OCI-LY1 (cell line): ENCODE measurements around the gene MACROD2.

Source experiments
- H2AFZ ChIP-seq: fragments of 200-600 bp; sonication (generic), shearing (Covaris generic); 2 replicates; pipeline ENCODE4 v1.6.0; 2014; ENCODE audit warnings: antibody characterized with exemption, mild to moderate bottlenecking, low read length
- H3F3A ChIP-seq: fragments of 200-600 bp; sonication (generic), shearing (Covaris generic); 2 replicates; pipeline ENCODE4 v1.6.0; 2014; ENCODE audit warnings: mild to moderate bottlenecking, antibody characterized with exemption, low read length, moderate library complexity; ENCODE audit not compliant: insufficient read depth
- H3K27ac ChIP-seq: fragments of 200-600 bp; sonication (generic); 2 replicates; pipeline ENCODE4 v1.5.1; 2014; ENCODE audit warnings: low read length, mixed run types, mild to moderate bottlenecking, low read depth; ENCODE audit not compliant: poor library complexity, severe bottlenecking
- H3K27me3 ChIP-seq: fragments of 200-600 bp; sonication (generic); 2 replicates; pipeline ENCODE4 v1.6.0; 2014; ENCODE audit warnings: antibody characterized with exemption, mild to moderate bottlenecking, low read length, moderate library complexity; ENCODE audit not compliant: insufficient read depth
- H3K36me3 ChIP-seq: fragments of 200-600 bp; sonication (generic); 2 replicates; pipeline ENCODE4 v1.6.1; 2014; ENCODE audit warnings: mild to moderate bottlenecking, antibody characterized with exemption, low read length, moderate library complexity, mixed read lengths; ENCODE audit not compliant: insufficient read depth
- H3K4me1 ChIP-seq: fragments of 200-600 bp; sonication (generic); 2 replicates; pipeline ENCODE4 v1.5.1; 2014; ENCODE audit warnings: mild to moderate bottlenecking, low read length, moderate library complexity; ENCODE audit not compliant: insufficient read depth, severe bottlenecking
- H3K4me2 ChIP-seq: fragments of 200-600 bp; sonication (generic), shearing (Covaris generic); 2 replicates; pipeline ENCODE4 v1.6.1; 2014; ENCODE audit warnings: low read length
- H3K4me3 ChIP-seq: fragments of 200-600 bp; sonication (generic); 2 replicates; pipeline ENCODE4 v1.5.1; 2014; ENCODE audit warnings: low read length, low read depth, mild to moderate bottlenecking, mixed read lengths; ENCODE audit not compliant: poor library complexity, severe bottlenecking
- H3K79me2 ChIP-seq: fragments of 200-600 bp; shearing (Covaris generic); 2 replicates; pipeline ENCODE4 v1.6.1; 2016; ENCODE audit warnings: mixed run types, low read length, mixed read lengths; ENCODE audit not compliant: insufficient read depth
- H3K9ac ChIP-seq: fragments of 200-600 bp; sonication (generic), shearing (Covaris generic); 2 replicates; pipeline ENCODE4 v1.6.1; 2014; ENCODE audit warnings: mild to moderate bottlenecking, low read length, mixed read lengths
- H3K9me2 ChIP-seq: fragments of 200-600 bp; sonication (generic), shearing (Covaris generic); 2 replicates; pipeline ENCODE4 v1.6.1; 2014; ENCODE audit warnings: low read depth, mild to moderate bottlenecking, low read length, mixed read lengths
- H3K9me3 ChIP-seq: fragments of 200-600 bp; shearing (Covaris generic); 2 replicates; pipeline ENCODE4 v1.6.1; 2014; ENCODE audit warnings: low read length, mixed read lengths
- H4K20me1 ChIP-seq: fragments of 200-600 bp; sonication (generic), shearing (Covaris generic); 2 replicates; pipeline ENCODE4 v1.6.0; 2016; ENCODE audit warnings: mild to moderate bottlenecking, low read length; ENCODE audit not compliant: insufficient read depth
- CTCF ChIP-seq: fragments of 200-600 bp; sonication (generic), shearing (Covaris generic); IDR thresholded peaks from 2 replicates; pipeline ENCODE4 v1.5.1; 2017; ENCODE audit warnings: mild to moderate bottlenecking, antibody characterized with exemption, low read length, moderate library complexity, mixed read lengths
- EZH2 ChIP-seq: fragments of 200-600 bp; sonication (generic), shearing (Covaris generic); IDR thresholded peaks from 2 replicates; pipeline ENCODE4 v1.8.0; 2017; ENCODE audit warnings: borderline replicate concordance, mixed run types, mild to moderate bottlenecking, antibody characterized with exemption, low read length, moderate library complexity, mixed read lengths

MACROD2 gene

GRCh38 chr20:14906908-14907434 is 911.7 kb downstream of the MACROD2 start:
- no peak overlapping the region for H3K9ac ChIP-seq
- H3K79me2 ChIP-seq, result no peaks in the 10 kb centered on the region
- H3K27me3 ChIP-seq, result no peaks in the 10 kb centered on the region
- H3F3A ChIP-seq, result no peaks in the 10 kb centered on the region
- no peak overlapping the region for H3K4me2 ChIP-seq
- no peak overlapping the region for H3K27ac ChIP-seq
- no peaks in the 10 kb centered on the region for H3K36me3 ChIP-seq
- no peaks in the 10 kb centered on the region for H3K9me2 ChIP-seq
- no peaks in the 10 kb centered on the region for H3K4me1 ChIP-seq
- H2AFZ ChIP-seq, result no peak overlapping the region
- no peak overlapping the region for H3K4me3 ChIP-seq
- TF ChIP-seq EZH2 (no peak), CTCF (no peak)
- H3K9me3 ChIP-seq, result no peaks in the 10 kb centered on the region
- no peaks in the 10 kb centered on the region for H4K20me1 ChIP-seq

GRCh38 chr20:14910126-14910525 is 914.8 kb downstream of the MACROD2 start:
- no peaks in the 10 kb centered on the region for H4K20me1 ChIP-seq
- H3K9me3 ChIP-seq, result no peaks in the 10 kb centered on the region
- H2AFZ ChIP-seq, result no peak overlapping the region
- H3K4me2 ChIP-seq, result no peak overlapping the region
- H3F3A ChIP-seq, result no peaks in the 10 kb centered on the region
- no peaks in the 10 kb centered on the region for H3K9me2 ChIP-seq
- TF ChIP-seq EZH2 (no peak), CTCF (no peak)
- no peaks in the 10 kb centered on the region for H3K4me1 ChIP-seq
- no peaks in the 10 kb centered on the region for H3K36me3 ChIP-seq
- H3K79me2 ChIP-seq, result no peaks in the 10 kb centered on the region
- no peak overlapping the region for H3K9ac ChIP-seq
- no peaks in the 10 kb centered on the region for H3K27me3 ChIP-seq
- H3K4me3 ChIP-seq, result no peak overlapping the region
- H3K27ac ChIP-seq, result no peak overlapping the region

GRCh38 chr20:14913896-14914620 is 918.7 kb downstream of the MACROD2 start:
- Histone ChIP-seq H3K36me3 (no peaks in the 10 kb centered on the region), H3K9me3 (no peaks in the 10 kb centered on the region), H3K9me2 (no peaks in the 10 kb centered on the region), H3K4me1 (no peaks in the 10 kb centered on the region), H3K79me2 (no peaks in the 10 kb centered on the region), H4K20me1 (no peaks in the 10 kb centered on the region), H3K4me2 (no peak overlapping the region), H3K9ac (no peak overlapping the region), H3F3A (no peaks in the 10 kb centered on the region), H3K27ac (no peak overlapping the region), H3K4me3 (no peak overlapping the region), H3K27me3 (no peaks in the 10 kb centered on the region), H2AFZ (no peak overlapping the region)
- TF ChIP-seq EZH2, result no peak
- TF ChIP-seq CTCF, result no peak
